Measurements from ENCODE around the gene DKK2.

The DKK2 gene, protein sequence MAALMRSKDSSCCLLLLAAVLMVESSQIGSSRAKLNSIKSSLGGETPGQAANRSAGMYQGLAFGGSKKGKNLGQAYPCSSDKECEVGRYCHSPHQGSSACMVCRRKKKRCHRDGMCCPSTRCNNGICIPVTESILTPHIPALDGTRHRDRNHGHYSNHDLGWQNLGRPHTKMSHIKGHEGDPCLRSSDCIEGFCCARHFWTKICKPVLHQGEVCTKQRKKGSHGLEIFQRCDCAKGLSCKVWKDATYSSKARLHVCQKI

DNA sequence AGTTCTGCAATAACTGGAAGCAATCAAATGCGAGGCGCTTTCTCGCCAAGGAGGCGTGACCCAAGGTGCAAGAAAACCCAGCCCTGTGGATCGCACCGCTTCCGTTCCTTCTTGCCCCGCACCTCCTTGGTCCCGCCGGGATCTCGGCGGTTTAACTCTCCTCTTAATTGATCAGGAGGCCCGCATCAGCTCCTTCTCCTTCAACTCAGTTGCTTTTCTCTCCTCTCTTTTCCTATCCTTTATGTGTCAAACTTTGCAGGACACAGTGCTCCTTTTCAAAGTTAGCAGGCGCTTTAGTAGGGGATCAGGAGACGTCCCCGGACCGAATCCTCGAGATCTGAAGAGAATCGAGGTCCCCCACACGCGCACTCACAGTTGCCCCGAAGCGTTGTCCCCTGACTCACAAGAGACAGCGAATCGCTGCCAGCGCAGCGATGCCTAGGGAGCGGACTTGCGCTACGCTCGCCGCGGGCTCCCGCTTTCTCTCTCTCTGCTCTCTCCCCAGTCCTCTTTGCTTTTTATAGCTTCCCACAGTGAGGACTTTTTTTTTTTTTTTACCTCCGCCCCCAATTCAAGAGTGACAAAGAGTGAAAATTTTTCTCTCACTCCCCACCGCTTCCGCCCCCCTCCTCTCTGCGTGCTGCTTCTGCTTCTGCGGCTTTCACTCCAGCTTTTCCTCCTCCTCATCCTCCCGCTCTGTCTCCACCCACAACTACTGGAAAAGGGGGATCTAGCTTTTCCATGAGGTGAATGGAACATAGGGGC is at the start of gene DKK2:
Gene DKK2, minus strand, starts transcription at position 495 of the 765 bp plus-strand sequence. CDS start 722 bp downstream, outside the sequence.
- peak; percentile 2 for DNase-seq

DNA sequence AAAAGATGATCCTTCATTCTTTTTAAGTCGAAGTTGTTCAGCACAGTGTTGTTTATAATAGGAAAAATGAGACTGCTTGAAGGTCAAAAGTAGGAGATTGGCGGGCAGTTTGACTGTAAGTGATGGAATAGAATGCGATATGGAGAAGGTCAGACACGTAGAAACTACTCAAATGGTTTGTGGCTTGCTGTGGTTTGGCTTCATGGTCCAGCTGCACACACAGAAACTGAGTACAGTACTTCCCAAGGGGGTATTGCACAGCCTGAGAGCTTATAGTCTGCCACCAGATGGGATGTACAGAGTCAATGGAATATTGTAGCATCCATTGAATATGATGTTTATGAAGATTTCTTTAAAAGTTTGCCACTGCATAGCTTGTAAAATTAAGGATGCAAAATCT is 41.1 kb upstream of the DKK2 start:
- DNase-seq: no peak

DNA sequence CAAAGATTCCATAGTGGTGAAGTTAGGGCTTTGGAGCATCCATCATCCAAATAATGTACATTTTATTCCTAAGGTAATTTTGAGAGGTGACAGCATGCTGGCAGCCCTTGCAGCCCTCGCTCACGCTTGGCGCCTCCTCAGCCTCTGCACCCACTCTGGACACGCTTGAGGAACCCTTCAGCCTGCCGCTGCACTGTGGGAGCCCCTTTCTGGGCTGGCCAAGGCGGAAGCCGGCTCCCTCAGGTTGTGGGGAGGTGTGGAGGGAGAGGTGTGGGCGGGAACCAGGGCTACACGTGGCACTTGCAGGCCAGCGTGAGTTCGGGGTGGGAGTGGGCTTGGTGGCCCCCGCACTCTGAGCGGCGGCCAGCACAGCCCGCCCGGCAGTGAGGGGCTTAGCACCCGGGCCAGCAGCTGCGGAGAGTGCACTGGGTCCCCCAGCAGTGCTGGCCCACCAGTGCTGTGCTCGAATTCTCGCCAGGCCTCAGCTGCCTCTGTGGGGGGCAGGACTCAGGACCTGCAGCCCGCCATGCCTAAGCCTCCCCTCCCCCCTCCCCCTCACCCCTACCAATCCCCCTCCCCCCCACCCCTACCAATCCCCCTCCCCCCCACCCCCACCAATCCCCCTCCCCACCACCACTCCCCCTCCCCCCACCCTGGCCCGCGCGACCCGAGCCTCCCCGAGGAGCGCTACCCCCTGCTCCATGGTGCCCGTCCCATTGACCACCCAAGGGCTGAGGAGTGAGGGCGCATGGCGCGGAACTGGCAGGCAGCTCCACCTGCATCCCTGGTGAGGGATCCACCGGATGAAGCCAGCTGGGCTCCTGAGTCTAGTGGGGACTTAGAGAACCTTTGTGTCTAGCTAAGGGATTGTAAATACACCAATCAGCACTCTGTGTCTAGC is 37.0 kb upstream of the DKK2 start:
- no peak for DNase-seq

DNA sequence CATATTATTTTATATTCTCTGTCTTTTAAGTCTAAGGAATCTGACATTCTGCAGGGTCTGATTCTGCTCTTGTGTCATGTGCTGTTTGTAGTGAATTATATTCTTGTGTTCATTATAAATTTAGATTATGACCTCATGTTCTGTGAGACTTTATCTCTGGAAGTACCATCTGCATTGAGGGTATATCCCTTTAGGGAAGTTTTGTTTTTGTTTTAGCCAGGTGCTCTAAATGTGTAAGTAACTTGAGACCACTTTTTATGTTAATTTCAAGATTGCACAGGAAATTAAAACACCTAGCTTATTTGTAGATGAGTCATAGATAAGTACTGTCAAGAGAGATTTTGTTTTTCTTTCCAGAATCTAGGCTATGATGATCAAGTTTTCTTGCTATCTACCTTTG is 35.0 kb upstream of the DKK2 start:
- DNase-seq: no peak

DNA sequence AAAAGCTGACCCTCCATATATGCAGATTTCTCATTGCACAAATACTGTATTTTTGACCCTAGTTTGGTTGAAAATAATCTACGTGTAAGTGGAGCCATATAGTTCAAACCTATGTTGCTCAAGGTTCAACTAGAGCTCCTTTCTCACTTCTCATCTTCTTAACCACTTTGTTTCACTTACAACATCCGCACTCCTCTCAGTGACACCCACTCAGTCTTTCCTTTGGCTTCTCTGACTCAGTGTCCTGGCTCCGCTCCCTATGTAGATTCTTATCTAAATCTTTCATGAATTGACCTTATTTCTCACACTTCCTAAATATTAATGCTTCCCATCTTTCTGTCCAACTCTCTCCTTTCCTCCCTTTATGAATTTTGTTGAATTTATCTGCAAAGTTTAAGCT is 32.9 kb upstream of the DKK2 start:
- no peak for DNase-seq

DNA sequence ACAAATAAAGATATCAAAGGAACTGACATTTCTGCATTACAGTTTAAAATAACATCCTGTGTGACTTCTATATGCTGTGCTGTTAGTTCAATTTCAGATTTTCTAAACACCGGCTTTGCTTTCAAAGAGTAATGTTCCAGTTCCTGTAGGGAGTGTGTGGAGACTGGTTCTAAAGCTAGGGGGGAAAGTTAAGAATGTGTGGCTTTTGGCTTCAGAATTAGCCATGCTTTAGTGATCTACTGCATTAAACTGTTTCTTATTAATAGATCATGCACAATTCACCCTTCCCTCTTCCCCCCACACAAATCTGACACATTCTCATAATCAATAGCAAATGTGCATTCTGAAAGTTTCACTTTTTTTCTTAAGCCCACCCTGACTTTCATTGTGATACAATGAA is 32.0 kb upstream of the DKK2 start:
- no peak for DNase-seq

DNA sequence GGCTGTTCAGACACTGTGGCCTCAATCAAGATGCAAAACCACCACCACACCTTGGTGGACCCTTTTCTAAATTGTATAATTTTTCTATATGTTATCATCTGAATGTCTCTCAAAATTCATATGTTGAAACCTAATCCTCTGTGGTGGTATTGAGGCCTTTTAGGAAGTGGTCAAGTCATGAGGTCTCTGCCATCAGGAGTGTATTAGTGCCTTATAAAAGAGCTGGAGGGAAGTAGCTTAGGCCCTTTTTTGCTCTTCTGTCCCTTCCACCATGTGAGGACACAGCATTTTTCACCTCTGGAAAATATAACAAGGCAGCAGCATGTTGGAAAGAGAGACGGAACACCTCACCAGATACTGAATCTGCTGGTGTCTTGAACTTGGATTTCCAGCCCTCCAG is 30.5 kb upstream of the DKK2 start:
- DNase-seq: no peak

DNA sequence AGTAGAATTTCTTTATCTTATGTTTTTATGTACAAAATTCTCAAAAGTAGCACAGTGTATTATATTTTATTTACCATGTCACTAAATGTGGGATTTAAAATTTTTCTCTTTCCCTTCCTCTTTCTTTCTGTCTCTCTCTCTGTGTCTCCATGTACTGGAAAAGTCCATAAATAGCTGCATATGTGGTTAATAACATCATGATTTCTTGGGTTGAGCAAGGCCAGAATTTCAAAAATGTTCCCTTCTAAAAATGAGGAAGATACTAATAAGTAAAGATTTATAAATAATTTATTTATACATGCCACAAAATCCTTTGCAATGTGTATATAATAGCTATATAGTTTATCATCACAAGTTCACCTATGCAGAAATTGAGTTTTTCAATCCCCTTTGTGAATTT is 29.1 kb upstream of the DKK2 start:
- no peak for DNase-seq

DNA sequence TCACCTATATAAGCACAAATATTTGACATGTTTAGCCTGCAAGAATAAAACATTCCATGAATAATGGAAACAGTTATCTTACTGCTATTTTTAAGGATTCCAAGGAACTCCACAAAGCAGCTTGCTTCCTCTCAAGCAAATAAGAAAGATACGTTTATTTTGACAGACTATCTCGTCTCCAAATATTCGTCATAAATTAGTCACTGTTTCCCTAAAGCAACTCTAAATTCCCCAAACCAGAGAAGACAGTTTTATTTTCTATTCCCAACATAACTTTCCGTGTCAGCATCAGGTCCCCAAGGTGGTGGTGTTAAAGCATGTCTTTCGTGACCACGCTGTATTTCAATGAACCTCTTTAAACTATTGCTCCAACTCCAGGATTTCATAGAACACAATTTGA is 24.3 kb upstream of the DKK2 start:
- no peak for DNase-seq

DNA sequence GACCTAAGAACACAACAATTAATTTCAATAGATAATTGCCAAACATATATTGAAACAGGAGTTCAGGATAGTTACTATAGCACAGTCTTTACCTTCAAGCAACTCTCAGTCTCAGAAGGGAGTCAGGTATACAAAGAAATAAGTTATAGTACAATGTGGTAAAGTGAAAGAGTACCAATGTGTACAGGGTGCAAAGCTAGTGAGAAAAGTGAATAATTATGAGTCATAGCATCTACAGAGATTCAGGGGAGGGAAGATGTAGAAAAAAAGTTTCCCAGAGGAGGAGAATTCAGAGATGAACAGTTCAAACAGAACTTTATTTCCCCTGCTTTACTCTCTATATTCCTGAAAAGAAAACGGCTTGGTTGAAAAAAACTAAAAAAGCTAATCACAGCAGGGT is 22.7 kb upstream of the DKK2 start:
- no peak for DNase-seq

DNA sequence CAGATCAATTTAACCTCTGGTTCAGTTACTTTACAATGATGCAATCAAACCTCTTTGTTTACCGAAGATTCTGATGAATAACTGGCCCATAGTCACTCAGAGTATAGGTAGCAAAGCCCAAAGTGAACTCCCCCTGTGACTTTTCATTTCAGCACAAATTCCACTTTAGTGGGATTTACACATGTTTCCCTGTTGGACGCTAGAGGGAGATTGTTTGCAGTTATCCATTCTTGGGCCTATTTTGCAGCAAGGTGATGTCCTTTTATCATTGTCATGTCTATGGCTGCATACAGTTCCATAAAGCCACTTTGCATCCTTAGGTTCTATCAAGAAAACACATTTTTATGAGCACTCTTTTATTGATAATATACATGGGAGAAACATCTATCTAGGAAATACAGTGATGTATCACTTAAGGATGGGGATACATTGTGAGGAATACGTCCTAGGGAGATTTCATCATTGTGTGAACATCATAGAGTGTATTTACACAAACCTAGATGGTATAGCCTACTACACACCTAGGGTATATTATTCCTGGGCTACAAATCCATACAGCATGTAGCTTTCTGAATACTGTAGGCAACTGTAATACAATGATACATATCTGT is 14.5 kb upstream of the DKK2 start:
- DNase-seq: no peak

DNA sequence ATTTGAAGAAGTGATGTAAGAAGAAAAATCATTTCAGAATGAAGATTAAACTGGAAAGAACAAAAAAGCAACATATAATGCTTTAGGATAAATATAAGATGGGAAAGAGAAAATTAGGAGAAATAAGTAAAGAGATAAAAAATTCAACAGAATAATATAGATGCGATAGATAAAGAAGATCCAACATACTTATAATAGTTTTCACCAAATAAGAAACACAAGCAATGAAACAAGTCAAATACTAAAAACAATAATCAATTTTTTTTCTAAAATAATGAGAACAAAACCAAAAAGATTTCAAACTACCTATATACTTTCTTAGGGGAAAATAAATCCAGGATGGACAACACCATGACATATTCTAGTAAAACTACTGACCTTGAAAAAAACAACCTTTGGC is 10.1 kb upstream of the DKK2 start:
- DNase-seq: no peak

DNA sequence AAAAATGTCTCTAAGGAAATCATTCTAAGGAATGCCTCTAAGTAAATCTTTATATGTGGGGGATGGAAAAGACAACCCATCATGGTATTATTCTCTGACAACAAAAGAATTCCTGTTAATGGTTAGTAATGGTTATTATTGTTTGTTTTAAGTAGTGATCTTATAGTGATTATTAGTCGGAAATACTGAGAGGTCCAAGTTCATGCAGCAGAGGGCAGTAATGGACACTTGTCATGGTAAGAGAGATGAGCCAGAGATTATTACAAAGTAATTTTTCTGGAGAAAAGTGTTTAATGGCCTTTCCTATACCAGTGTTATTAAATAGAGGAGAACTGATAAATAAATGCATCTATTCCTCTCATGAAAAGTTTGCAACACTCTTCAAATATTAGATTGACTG is 8.1 kb upstream of the DKK2 start:
- no peak for DNase-seq

DNA sequence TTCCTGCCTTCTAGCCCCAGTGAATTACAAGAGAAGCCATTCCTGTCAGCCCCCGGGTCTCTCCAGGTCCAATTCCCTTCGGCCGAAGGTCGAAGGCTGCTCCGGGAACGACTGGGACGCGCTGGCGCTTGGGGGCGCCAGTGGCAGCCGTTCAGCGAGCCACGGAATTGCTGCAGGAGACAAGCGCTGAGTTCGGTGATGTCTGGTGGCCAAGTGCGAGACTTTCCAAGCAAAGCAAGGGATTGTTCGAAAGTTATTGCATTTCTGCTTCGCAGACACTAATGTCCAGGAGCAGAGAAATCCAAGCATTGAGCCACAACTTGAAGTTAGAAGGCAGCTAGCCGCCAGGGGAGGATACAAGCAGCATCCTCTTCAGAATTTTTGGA is 1.1 kb upstream of the DKK2 start:
- no peak for DNase-seq

DNA sequence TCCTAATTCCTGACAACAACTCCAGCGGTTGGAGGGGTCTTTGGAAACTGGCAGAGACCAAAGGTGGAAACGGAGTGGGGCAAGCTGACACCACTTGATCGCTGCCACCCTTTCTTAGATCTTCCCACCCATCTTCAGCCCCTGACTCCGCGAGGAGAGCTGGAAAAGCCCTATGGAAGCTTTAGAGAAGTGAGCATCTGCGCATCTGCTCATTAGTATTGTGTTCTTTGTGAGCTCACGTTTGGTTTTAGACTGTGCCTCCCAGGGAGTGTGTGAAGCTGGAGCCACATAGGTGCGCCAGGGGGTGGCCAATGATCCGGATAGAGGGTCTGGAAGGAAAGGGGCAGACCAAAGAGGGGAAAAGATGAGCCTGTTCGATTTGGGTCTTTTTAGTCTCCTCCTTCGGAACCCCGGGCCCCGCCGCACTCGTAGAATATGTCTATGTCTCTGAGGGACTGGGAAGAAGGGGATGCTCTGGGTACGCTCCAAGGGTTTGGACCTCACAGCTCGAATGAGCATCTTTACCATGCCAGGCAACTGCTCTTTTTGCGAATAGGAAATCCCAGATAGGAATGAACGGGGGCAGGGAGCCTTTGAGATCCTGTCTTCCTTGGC is 578 bp upstream of the DKK2 start:
- no peak for DNase-seq

DNA sequence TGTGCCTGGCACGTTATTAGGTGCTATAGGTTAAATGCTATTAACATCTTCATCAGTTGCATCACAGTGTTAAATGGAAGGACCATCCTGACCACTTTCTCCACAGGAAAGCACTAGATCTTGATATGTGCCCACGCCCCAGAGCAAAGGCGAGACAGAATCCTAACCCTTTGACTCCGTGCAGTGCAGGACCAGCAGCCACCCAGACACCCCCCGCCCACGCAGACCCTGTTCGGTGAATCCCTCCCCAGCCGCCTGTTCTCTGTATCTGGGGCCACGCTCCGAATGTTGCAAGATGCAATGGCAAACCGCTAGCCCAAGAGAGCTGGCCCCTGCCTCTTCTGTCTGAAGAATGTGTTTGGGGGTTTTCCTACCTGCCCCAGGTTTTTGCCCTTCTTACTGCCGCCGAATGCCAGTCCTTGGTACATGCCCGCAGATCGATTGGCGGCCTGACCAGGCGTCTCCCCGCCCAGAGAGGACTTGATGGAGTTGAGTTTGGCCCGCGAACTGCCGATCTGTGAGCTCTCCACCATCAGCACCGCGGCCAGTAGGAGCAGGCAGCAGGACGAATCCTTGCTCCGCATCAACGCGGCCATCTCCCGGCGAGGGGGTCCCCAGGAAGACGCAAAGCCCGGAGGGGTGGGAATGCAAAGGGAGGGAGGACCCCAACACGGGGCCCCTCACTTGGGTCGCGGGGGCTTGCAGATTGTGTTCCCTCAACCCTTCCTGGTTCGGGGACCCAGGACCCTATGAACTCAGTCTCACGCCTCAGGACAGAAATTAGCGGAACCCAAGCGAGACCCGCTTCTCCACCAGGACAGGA is 906 bp downstream of the DKK2 start:
- DNase-seq: no peak

DNA sequence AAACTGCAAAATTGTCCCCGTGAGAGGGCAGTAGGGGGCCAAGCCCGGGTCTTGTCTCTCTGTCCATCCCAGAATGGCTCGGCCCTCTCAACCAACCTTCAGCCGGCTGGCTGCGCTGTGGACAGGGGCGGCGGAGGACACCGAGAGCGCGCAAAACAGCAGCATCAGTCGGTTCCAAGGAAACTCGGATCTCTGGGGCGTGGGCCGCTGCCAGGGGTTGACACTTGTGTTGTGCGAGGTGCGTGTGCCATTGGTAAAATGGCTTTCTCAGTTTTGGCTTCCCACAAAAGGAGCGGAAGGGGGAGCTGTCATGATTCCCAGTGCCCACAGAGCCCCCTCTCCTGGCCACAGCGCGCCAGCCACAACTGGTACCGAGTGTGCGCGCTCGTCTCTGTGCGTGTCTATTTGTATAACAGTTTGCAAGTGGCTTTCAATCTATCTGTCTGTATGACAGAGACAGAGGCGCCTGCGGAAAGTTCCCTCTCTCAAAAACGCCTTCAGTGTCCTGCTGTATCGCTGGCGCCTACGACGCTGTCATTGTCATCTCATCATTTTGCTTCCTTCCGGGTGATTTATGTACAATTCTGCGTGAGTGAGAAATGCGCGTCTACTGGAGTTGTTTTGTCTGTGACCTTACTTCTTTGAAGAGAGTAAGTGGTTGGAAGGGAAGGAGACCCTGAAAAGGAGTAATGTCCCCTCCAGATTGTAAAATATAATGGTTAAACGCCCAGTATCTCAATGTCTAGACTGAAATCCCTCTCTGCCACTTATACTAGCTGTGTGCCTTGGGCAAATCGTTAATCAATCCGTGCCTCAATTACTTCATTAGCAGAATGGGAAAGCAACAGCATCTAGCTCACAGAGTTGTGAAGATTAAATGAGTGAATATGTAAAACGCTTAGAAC is 1.8 kb downstream of the DKK2 start:
- peak; percentile 1 for DNase-seq

DNA sequence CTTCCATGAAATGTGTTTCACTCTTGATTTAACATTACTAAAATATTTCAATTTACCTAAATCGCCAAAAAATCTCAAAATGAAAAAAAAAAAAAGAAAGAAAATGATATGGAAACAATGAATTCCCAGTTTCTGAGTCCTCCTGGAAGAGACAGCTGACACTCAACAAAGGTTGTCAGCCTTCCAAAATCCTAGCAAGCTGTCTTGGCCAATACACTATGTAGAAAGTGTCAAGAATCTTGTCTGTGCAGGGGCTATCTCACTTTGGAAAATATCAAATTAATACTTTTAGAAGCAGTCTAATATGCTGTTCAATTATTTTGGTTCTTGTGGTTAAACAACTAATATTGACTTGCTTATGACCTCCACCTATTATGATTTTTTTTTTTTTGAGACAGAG is 8.7 kb downstream of the DKK2 start:
- DNase-seq: no peak

DNA sequence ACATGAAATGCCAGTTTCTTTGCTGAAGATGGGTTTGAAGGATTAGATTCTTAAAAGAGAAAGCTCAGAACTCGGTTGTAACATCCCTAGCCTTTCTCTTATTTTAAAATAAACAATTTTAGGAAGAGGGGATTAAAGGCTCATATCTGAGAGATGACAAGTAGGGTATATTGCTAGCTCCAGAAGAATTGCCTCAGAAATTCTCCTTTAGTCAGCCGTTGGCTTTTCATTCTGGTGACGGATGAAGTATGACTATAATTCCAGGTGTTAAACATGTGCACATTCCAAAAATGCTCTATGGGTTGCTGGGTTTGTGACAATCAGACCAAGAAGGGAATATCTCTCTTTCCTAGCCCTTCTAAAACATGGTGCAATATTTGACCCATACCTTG is 17.8 kb downstream of the DKK2 start:
- DNase-seq: no peak

DNA sequence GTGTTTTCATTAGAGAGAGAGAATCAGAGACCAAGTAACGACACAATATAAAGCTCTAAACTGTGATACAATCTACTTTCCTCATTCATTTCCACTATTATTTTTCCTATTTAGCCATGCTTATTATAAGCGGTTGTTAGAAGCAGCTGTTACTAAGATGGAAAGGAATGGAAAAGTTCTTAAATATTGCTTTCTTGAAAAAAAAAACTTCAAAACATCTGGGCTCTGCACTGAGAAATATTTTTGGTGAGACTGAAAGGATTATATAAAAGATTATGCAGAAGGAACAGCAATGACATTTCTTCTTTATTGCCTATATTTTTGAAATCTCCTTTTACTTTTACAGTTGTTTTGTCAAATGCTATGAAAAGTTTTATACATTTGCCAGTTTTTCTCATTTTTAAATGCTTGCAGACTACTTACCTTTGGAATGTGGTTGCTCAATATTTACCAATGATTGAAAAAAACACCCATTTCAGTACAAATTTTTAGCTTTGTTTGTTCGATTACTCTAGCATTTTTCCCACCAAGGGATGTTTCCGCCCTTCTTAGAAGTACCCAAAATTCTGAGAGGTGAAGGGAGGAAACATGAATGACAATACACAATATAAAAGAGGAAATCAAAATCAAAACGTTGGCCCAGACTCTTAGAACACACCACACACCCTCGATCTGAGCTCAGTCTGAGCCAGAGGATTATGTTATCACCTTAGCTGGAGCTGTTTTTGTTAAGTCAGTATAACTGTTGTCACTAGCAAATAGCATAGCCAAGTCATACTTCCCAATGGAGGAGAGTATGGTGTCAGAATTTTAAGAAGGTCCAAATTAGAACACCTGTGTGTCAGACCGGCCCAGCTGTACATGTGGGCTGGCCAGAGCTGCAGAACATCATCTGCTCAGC is 18.4 kb downstream of the DKK2 start:
- no peak for DNase-seq
